Neural progenitor cell (in vitro differentiated cells): ENCODE data around the gene SMIM21. TPM values are rescaled to one million over a fixed set of nuclear protein-coding genes. Genes with fewer than 3 reads are reported as not detected.
A peak's percentile ranks its signal among the peaks of the same experiment; 100 is the strongest.

Experiments
- DNase-seq: peaks from one replicate; pipeline ENCODE4 v3.0.0-alpha.2; 2016; ENCODE audit warnings: low spot score
- H2AFZ ChIP-seq: fragments of 200-600 bp; sonication (generic); replicated peaks from 2 replicates; pipeline ENCODE4 v1.6.1; 2016; ENCODE audit warnings: antibody characterized with exemption
- H3F3A ChIP-seq: fragments of 200-600 bp; sonication (generic); 2 replicates; pipeline ENCODE4 v1.6.1; 2016; ENCODE audit warnings: antibody characterized with exemption, low read depth
- H3K27ac ChIP-seq: fragments of 200-600 bp; sonication (generic); 2 replicates; pipeline ENCODE4 v1.5.1; 2016; ENCODE audit warnings: mild to moderate bottlenecking
- H3K27me3 ChIP-seq: fragments of 200-600 bp; sonication (generic); 2 replicates; pipeline ENCODE4 v1.6.1; 2016; ENCODE audit warnings: mild to moderate bottlenecking, moderate library complexity
- H3K36me3 ChIP-seq: fragments of 200-600 bp; sonication (generic); 2 replicates; pipeline ENCODE4 v1.5.1; 2016
- H3K4me1 ChIP-seq: fragments of 200-600 bp; sonication (generic); 2 replicates; pipeline ENCODE4 v1.6.1; 2016; ENCODE audit warnings: mixed run types
- H3K4me2 ChIP-seq: fragments of 200-600 bp; sonication (generic); 2 replicates; pipeline ENCODE4 v1.6.1; 2016
- H3K4me3 ChIP-seq: fragments of 200-600 bp; sonication (generic); 2 replicates; pipeline ENCODE4 v1.5.1; 2016
- H3K79me2 ChIP-seq: fragments of 200-600 bp; sonication (generic); 2 replicates; pipeline ENCODE4 v1.6.1; 2016; ENCODE audit warnings: low read depth
- H3K9ac ChIP-seq: fragments of 200-600 bp; sonication (generic); 2 replicates; pipeline ENCODE4 v1.6.1; 2016
- H3K9me3 ChIP-seq: fragments of 200-600 bp; sonication (generic); 2 replicates; pipeline ENCODE4 v1.5.1; 2016; ENCODE audit warnings: low read depth
- H4K20me1 ChIP-seq: fragments of 200-600 bp; sonication (generic); 2 replicates; pipeline ENCODE4 v1.6.1; 2016; ENCODE audit warnings: low read depth
- H3K27ac Mint-ChIP-seq: 3 replicates; pipeline ENCODE4 v1.8.0; 2021; ENCODE audit warnings: mixed read lengths
- H3K27me3 Mint-ChIP-seq: 2 replicates; pipeline ENCODE4 v1.8.0; 2022; ENCODE audit warnings: low read depth, mild to moderate bottlenecking, inconsistent platforms, moderate library complexity, mixed read lengths; ENCODE audit not compliant: insufficient read depth
- H3K36me3 Mint-ChIP-seq: 3 replicates; pipeline ENCODE4 v1.8.0; 2021; ENCODE audit warnings: mixed read lengths
- H3K4me1 Mint-ChIP-seq: 3 replicates; pipeline ENCODE4 v1.8.0; 2021; ENCODE audit warnings: mixed read lengths
- H3K4me3 Mint-ChIP-seq: 3 replicates; pipeline ENCODE4 v1.8.0; 2021; ENCODE audit warnings: mild to moderate bottlenecking, moderate library complexity, mixed read lengths
- H3K9me3 Mint-ChIP-seq: 3 replicates; pipeline ENCODE4 v1.8.0; 2020; ENCODE audit warnings: mixed read lengths
- EZH2 ChIP-seq: fragments of 200-600 bp; sonication (generic); IDR thresholded peaks from 2 replicates; pipeline ENCODE4 v1.6.1; 2017; ENCODE audit warnings: antibody characterized with exemption, mild to moderate bottlenecking, moderate library complexity
- EZH2phosphoT487 ChIP-seq: fragments of 200-600 bp; sonication (generic); IDR thresholded peaks from 2 replicates; pipeline ENCODE4 v1.6.1; 2017; ENCODE audit warnings: antibody characterized with exemption
- total RNA-seq: library from RNA; depleted of rRNA; stranded (reverse); fragments of >200 nt; gene quantifications from 2 replicates; pipeline ENCODE4 v1.2.3, GENCODE V29; 2015; ENCODE audit warnings: low replicate concordance
- TF ChIP-seq, protein P1 (sequence below): fragments of 200-600 bp; sonication (generic); IDR thresholded peaks from 2 replicates; pipeline ENCODE4 v1.5.1; 2017; ENCODE audit warnings: antibody characterized with exemption, mild to moderate bottlenecking

SMIM21 gene
- total RNA-seq, 1 donor from 2014 or later = not detected

GRCh38 chr18:75455249-75456198 is 28.0 kb upstream of the SMIM21 start:
- H3K27me3 Mint-ChIP-seq = peaks cover 5% of the 10 kb centered on the region
- peaks cover 7% of the 10 kb centered on the region for H3F3A ChIP-seq
- peaks cover 9% of the 10 kb centered on the region for H3K36me3 Mint-ChIP-seq
- H3K9ac ChIP-seq = no peak overlapping the region
- no peaks in the 10 kb centered on the region for H3K79me2 ChIP-seq
- no peak overlapping the region for H3K27ac ChIP-seq
- H3K4me1 Mint-ChIP-seq = peaks cover 24% of the 10 kb centered on the region
- H3K36me3 ChIP-seq = no peaks in the 10 kb centered on the region
- H3K4me2 ChIP-seq = peak overlapping the region; percentile 93
- peak overlapping the region; percentile 86 for H3K27ac Mint-ChIP-seq
- TF ChIP-seq, protein P1, sequence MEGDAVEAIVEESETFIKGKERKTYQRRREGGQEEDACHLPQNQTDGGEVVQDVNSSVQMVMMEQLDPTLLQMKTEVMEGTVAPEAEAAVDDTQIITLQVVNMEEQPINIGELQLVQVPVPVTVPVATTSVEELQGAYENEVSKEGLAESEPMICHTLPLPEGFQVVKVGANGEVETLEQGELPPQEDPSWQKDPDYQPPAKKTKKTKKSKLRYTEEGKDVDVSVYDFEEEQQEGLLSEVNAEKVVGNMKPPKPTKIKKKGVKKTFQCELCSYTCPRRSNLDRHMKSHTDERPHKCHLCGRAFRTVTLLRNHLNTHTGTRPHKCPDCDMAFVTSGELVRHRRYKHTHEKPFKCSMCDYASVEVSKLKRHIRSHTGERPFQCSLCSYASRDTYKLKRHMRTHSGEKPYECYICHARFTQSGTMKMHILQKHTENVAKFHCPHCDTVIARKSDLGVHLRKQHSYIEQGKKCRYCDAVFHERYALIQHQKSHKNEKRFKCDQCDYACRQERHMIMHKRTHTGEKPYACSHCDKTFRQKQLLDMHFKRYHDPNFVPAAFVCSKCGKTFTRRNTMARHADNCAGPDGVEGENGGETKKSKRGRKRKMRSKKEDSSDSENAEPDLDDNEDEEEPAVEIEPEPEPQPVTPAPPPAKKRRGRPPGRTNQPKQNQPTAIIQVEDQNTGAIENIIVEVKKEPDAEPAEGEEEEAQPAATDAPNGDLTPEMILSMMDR = no peak
- peak; percentile 51 for TF ChIP-seq EZH2phosphoT487
- TF ChIP-seq EZH2 = peak; percentile 80
- peak overlapping the region; percentile 81 for H3K4me3 Mint-ChIP-seq
- peaks cover 17% of the 10 kb centered on the region for H3K9me3 Mint-ChIP-seq
- peaks cover 6% of the 10 kb centered on the region for H3K4me1 ChIP-seq
- peak overlapping the region; percentile 57 for H3K4me3 ChIP-seq
- H3K9me3 ChIP-seq = peaks cover 11% of the 10 kb centered on the region
- peaks cover 51% of the 10 kb centered on the region for H3K27me3 ChIP-seq
- H4K20me1 ChIP-seq = no peaks in the 10 kb centered on the region
- H2AFZ ChIP-seq = peak overlapping the region; percentile 70
- DNase-seq = peak; percentile 65

DNA sequence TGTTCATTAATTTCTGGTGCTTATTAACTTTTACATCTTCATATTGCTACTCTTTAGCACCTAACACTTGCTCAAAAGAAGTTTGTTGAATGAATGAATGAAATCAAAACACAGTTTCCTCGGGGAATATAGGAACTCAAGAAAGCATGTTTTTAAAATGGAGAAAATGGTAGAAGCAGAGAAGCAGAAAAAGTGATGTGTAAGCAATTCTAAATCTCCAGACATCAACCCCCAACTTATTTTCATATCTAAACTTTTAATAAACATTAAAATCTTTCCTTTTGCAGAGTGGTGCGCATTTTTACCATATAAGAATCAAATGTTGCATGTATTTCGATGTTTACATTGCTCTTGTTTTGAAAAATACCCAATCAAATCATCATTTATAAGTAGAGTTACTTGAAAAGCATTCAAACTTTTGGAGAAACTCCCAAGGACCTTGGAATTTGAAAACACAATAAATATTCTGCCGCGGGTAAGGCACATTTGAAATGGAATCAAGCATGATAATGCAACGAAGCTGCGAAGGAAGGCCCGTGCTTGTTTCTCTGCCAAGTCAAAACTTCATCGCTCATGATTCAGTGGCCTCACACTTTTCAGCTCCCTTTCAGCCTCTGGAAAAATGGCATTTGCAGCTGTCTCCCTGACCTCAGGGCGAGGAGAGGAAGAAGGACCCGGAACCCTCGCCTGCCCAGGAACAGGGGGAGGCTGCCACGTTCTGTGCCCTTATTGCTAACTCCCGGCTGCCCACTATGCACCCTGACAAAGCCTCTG is 26.7 kb upstream of the SMIM21 start:
- no peak for DNase-seq
- H3K36me3 ChIP-seq = no peaks in the 10 kb centered on the region
- peaks cover 11% of the 10 kb centered on the region for H3K9me3 ChIP-seq
- H3K4me2 ChIP-seq = no peak overlapping the region
- TF ChIP-seq, protein P1 = no peak
- TF ChIP-seq EZH2phosphoT487 = no peak
- no peak for TF ChIP-seq EZH2
- H3K4me1 ChIP-seq = peaks cover 6% of the 10 kb centered on the region
- no peaks in the 10 kb centered on the region for H4K20me1 ChIP-seq
- no peak overlapping the region for H3K4me3 ChIP-seq
- H3K79me2 ChIP-seq = no peaks in the 10 kb centered on the region
- H3K27ac ChIP-seq = no peak overlapping the region
- H3K27me3 ChIP-seq = peaks cover 51% of the 10 kb centered on the region
- Mint-ChIP-seq H3K36me3 (peaks cover 9% of the 10 kb centered on the region), H3K4me3 (peak overlapping the region; percentile 81), H3K4me1 (peaks cover 24% of the 10 kb centered on the region), H3K27ac (no peak overlapping the region), H3K27me3 (peaks cover 6% of the 10 kb centered on the region), H3K9me3 (peaks cover 17% of the 10 kb centered on the region)
- no peak overlapping the region for H2AFZ ChIP-seq
- peaks cover 7% of the 10 kb centered on the region for H3F3A ChIP-seq
- H3K9ac ChIP-seq = no peak overlapping the region

- Mint-ChIP-seq H3K36me3 (no peaks in the 10 kb centered on the region), H3K9me3 (peaks cover 8% of the 10 kb centered on the region), H3K27me3 (peaks cover 3% of the 10 kb centered on the region), H3K4me3 (no peak overlapping the region), H3K27ac (no peak overlapping the region), H3K4me1 (peaks cover 12% of the 10 kb centered on the region)
- H3K79me2 ChIP-seq = no peaks in the 10 kb centered on the region
- TF ChIP-seq EZH2phosphoT487 (no peak), EZH2 (no peak)
- TF ChIP-seq, protein P1 = no peak
- no peak overlapping the region for H2AFZ ChIP-seq
- H3K27ac ChIP-seq = no peak overlapping the region
- no peaks in the 10 kb centered on the region for H3F3A ChIP-seq
- no peak for DNase-seq
- no peak overlapping the region for H3K4me2 ChIP-seq
- peaks cover 2% of the 10 kb centered on the region for H3K4me1 ChIP-seq
- H3K27me3 ChIP-seq = peaks cover 33% of the 10 kb centered on the region
- no peak overlapping the region for H3K4me3 ChIP-seq
- H4K20me1 ChIP-seq = no peaks in the 10 kb centered on the region
- no peaks in the 10 kb centered on the region for H3K36me3 ChIP-seq
- no peaks in the 10 kb centered on the region for H3K9me3 ChIP-seq
- H3K9ac ChIP-seq = no peak overlapping the region
Measured at GRCh38 chr18:75450906-75451305, 23.4 kb upstream of the SMIM21 start.
